T-cell (primary cell): ENCODE measurements around the gene SLCO1A2. TPM values are rescaled to one million over a fixed set of nuclear protein-coding genes. Genes with fewer than 3 reads are reported as not detected.

Experiments
- ATAC-seq, 4 experiments: fragments of 200-7000 bp in 3 of 4; fragments of 150-1000 bp in 1 of 4; cut with Tn5 transposase; replicated peaks in 1 of 4; 1 replicate in 3 of 4; 2 replicates in 1 of 4; pipeline ENCODE4 v1.10.0; 2021; ENCODE audit warnings: moderate library complexity in 3 of 4, mild to moderate bottlenecking in 2 of 4, moderate number of reproducible peaks in 1 of 4
- CTCF ChIA-PET, 2 donors: fragments of 300-600 bp; sonication (Branson Sonifier 250); formaldehyde crosslinking; loops; one replicate each; lab custom pipeline; 2022; ENCODE audit warnings: antibody characterized with exemption in 2 of 2; lab: Charles Lee
- POLR2A ChIA-PET, 2 donors: fragments of 300-600 bp; sonication (Branson Sonifier 250); formaldehyde crosslinking; loops; one replicate each; lab custom pipeline; 2022; ENCODE audit warnings: antibody characterized with exemption in 2 of 2; lab: Charles Lee
- DNase-seq, 35 experiments: peaks; one replicate each; pipeline versions ENCODE4 v3.0.0 to v3.0.0-alpha.2; 2013 to 2023
- H3K27ac ChIP-seq: one replicate; pipeline ENCODE4 v1.5.1; 2013; ENCODE audit warnings: low read length
- H3K27me3 ChIP-seq, 2 experiments: replicated peaks in 1 of 2; 1 replicate in 1 of 2; 2 replicates in 1 of 2; pipeline versions ENCODE4 v1.6.1 to v1.7.0; 2013; ENCODE audit warnings: low read length in 1 of 2, mixed read lengths in 1 of 2; ENCODE audit not compliant: control insufficient read depth in 2 of 2, insufficient read depth in 2 of 2; ENCODE audit errors: extremely low read depth in 1 of 2
- H3K36me3 ChIP-seq, 2 donors: 1 replicate in 1 of 2; 2 replicates in 1 of 2; pipeline versions ENCODE4 v1.6.1 to v1.7.0; 2013; ENCODE audit warnings: low read length in 1 of 2; ENCODE audit not compliant: control insufficient read depth in 2 of 2, insufficient read depth in 1 of 2; ENCODE audit errors: extremely low read depth in 1 of 2
- H3K4me1 ChIP-seq, 2 experiments: 1 replicate in 1 of 2; 2 replicates in 1 of 2; pipeline versions ENCODE4 v1.6.1 to v1.7.0; 2013; ENCODE audit warnings: low read length in 2 of 2, mixed read lengths in 1 of 2; ENCODE audit not compliant: insufficient read depth in 2 of 2, control insufficient read depth in 1 of 2; ENCODE audit errors: extremely low read depth in 1 of 2
- H3K4me3 ChIP-seq, 2 donors: 1 replicate in 1 of 2; 2 replicates in 1 of 2; pipeline versions ENCODE4 v1.5.1 to v1.7.0; 2013; ENCODE audit warnings: mild to moderate bottlenecking in 2 of 2, low read length in 1 of 2, moderate library complexity in 1 of 2; ENCODE audit not compliant: control insufficient read depth in 1 of 2; ENCODE audit errors: extremely low read depth in 1 of 2
- H3K9me3 ChIP-seq: 2 replicates; pipeline ENCODE4 v1.7.0; 2013
- H3K27ac Mint-ChIP-seq, 2 donors: one replicate each; pipeline ENCODE4 v1.8.0; 2020 to 2021; ENCODE audit warnings: mild to moderate bottlenecking in 2 of 2, mixed read lengths in 2 of 2
- H3K27me3 Mint-ChIP-seq, 2 donors: one replicate each; pipeline ENCODE4 v1.8.0; 2021 to 2022; ENCODE audit warnings: mixed read lengths in 2 of 2
- H3K36me3 Mint-ChIP-seq: one replicate; pipeline ENCODE4 v1.8.0; 2021; ENCODE audit warnings: mixed read lengths
- H3K4me1 Mint-ChIP-seq, 3 donors: one replicate each; pipeline ENCODE4 v1.8.0; 2020 to 2022; ENCODE audit warnings: mixed read lengths in 3 of 3, mild to moderate bottlenecking in 1 of 3
- H3K4me3 Mint-ChIP-seq, 3 donors: one replicate each; pipeline ENCODE4 v1.8.0; 2020 to 2022; ENCODE audit warnings: mild to moderate bottlenecking in 3 of 3, mixed read lengths in 3 of 3, moderate library complexity in 3 of 3
- H3K9me3 Mint-ChIP-seq, 3 donors: one replicate each; pipeline ENCODE4 v1.8.0; 2020 to 2022; ENCODE audit warnings: mixed read lengths in 3 of 3
- WGBS: methylation state at CpG from one replicate; pipeline ENCODE4 v1.1.5; 2013; ENCODE audit warnings: missing lambda C conversion rate; ENCODE audit not compliant: insufficient coverage; 5-methylcytosine and 5-hydroxymethylcytosine counted together
- total RNA-seq, 35 experiments: library from RNA in 6 of 35; stranded (reverse) in 6 of 35; fragments of 120-200 nt in 1 of 35; gene quantifications; one replicate each; pipeline versions ENCODE4 v1.2.1 to v1.2.4 and lab custom pipeline; 2013 to 2026

SLCO1A2 gene
- total RNA-seq, 5 donors from 2014 or later (not counting 1 experiment from before 2014, with no cell fraction given): 0.47 TPM; not detected in 4

DNA sequence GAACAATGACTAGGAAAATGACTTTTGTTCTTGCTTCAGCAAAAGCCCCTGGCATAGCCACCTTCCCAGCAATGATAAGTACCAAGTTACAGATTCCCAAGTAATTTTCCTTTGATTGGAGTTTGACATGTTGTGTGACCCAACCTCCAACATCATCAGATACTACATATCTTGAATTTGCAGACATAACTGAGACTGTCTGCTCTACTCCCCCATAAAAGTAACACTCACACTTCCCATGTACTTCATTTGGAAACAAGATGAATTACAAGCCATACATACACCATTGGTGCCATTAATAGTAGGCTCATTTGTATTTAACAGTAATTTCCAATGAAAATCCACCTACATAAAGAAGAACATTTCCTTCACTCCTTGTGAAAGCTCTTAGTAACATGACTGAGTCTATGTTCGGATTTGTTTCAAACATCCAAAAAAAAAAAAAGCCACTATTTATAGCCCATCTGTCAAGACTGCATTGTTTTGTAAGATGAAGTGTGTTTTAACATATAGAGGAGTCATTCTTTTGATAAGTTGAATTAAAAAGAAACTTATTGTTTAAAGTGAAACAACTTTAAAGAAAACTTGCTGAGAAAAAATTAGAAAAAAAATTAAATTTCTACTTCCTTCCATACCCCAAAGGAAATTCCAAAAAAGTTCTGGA, 12.0 kb upstream of the SLCO1A2 start:
- Histone ChIP-seq H3K36me3 (no peaks in the 10 kb centered on the region), H3K4me1 (no peaks in the 10 kb centered on the region), H3K4me3 (no peak overlapping the region), H3K9me3 (no peaks in the 10 kb centered on the region), H3K27me3 (no peaks in the 10 kb centered on the region), H3K27ac (no peak overlapping the region)
- Mint-ChIP-seq H3K36me3 (no peaks in the 10 kb centered on the region), H3K27me3 (peaks cover 1 to 19% of the 10 kb centered on the region in 2 donors), H3K4me1 (no peaks in the 10 kb centered on the region), H3K9me3 (no peaks in the 10 kb centered on the region), H3K27ac (no peak overlapping the region), H3K4me3 (no peak overlapping the region)
- POLR2A ChIA-PET: no interaction called here
- CTCF ChIA-PET: interaction anchor here in 1 of 2 donors (0.6 kb wide), 1 partner anchor 11 kb away, joined by 4 read pairs; no protein-coding TSS in a partner anchor
- no peak for DNase-seq
- no CpG with 5 or more reads among the region's 1 CpG for WGBS
- ATAC-seq: no peak

DNA sequence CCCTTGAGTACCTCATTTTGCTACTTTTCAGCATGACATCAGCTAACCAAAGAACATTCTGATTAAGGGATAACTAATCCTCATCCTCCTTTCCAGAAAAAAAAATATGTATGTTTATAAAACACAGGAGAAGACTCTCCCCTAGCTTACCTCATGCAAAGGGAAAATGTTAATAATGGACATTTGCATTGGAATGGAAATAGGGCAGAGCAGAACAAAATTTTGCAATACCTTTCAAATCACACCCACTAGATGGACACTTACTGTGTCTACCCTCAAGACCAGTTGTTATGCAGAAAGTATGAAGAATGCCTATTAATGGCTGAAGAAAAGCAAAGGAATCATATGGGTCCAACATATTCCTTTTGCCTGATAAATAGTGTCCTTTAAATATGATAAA, 8.9 kb upstream of the SLCO1A2 start:
- H3K4me1 ChIP-seq: no peaks in the 10 kb centered on the region
- H3K27ac ChIP-seq: no peak overlapping the region
- ChIA-PET POLR2A (no interaction called here), CTCF (interaction anchor here in 1 of 2 donors (0.6 kb wide), 1 partner anchor 184 kb away, joined by 8 read pairs; no protein-coding TSS in a partner anchor)
- Mint-ChIP-seq H3K4me1 (no peaks in the 10 kb centered on the region), H3K27ac (no peak overlapping the region), H3K36me3 (no peaks in the 10 kb centered on the region), H3K9me3 (no peaks in the 10 kb centered on the region), H3K4me3 (no peak overlapping the region), H3K27me3 (peaks cover 3 to 22% of the 10 kb centered on the region in 2 donors)
- DNase-seq: no peak
- no peaks in the 10 kb centered on the region for H3K9me3 ChIP-seq
- no peaks in the 10 kb centered on the region for H3K27me3 ChIP-seq
- ATAC-seq: no peak
- H3K4me3 ChIP-seq: no peak overlapping the region
- H3K36me3 ChIP-seq: no peaks in the 10 kb centered on the region

DNA sequence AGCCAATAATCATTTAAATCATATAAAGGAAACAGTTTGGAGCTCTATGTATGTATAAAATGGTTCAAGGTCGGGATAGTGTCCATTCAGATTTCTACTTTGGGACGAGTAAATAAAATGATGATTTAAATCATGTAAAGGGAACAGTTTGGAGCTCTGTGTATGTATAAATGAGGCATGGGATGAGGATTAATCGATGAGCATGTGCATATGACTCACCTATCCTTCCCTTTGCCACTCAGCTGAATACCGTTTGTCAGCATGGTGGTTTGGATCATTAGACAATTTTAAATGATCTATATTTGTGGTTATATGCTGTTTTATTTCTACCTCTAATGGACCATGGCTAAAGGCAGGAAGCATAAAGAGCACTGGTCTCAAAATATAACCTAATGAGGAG, 7.1 kb upstream of the SLCO1A2 start:
- Mint-ChIP-seq H3K9me3 (no peaks in the 10 kb centered on the region), H3K27me3 (peaks cover 2 to 15% of the 10 kb centered on the region in 2 donors), H3K27ac (no peak overlapping the region), H3K4me1 (no peaks in the 10 kb centered on the region), H3K36me3 (no peaks in the 10 kb centered on the region), H3K4me3 (no peak overlapping the region)
- Histone ChIP-seq H3K36me3 (no peaks in the 10 kb centered on the region), H3K9me3 (no peaks in the 10 kb centered on the region), H3K27ac (no peak overlapping the region), H3K4me3 (no peak overlapping the region), H3K27me3 (no peaks in the 10 kb centered on the region), H3K4me1 (no peaks in the 10 kb centered on the region)
- CTCF ChIA-PET: interaction anchor here in 1 of 2 donors (0.8 kb wide), 1 partner anchor 14 kb away, joined by 3 read pairs; no protein-coding TSS in a partner anchor
- no CpG with 5 or more reads among the region's 4 CpGs for WGBS
- POLR2A ChIA-PET: no interaction called here
- DNase-seq: no peak
- no peak for ATAC-seq

DNA sequence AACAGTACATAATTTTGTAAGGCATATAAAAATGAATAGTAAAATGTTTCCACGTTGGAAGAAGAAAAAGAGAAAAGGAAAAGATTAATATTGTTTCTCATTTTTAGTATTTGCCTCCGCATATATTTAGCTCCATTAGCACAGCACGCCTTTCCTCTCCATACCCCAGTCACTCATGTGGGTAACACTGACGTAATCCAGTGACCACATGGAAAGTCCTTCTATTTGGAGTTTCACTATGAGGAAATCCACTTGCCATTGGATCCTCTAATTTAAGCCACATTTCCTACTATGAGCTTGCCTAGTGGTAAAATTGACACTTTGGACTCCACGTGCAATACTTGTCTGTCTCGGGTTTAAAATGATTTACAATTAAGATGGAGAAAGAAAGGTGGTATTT, 5.7 kb upstream of the SLCO1A2 start:
- Mint-ChIP-seq H3K4me1 (no peaks in the 10 kb centered on the region), H3K27ac (no peak overlapping the region), H3K9me3 (no peaks in the 10 kb centered on the region), H3K4me3 (no peak overlapping the region), H3K27me3 (peaks cover 2 to 15% of the 10 kb centered on the region in 2 donors), H3K36me3 (no peaks in the 10 kb centered on the region)
- no peaks in the 10 kb centered on the region for H3K27me3 ChIP-seq
- H3K4me3 ChIP-seq: no peak overlapping the region
- H3K36me3 ChIP-seq: no peaks in the 10 kb centered on the region
- no peak for DNase-seq
- H3K27ac ChIP-seq: no peak overlapping the region
- ChIA-PET CTCF (no interaction called here), POLR2A (no interaction called here)
- ATAC-seq: no peak
- no peaks in the 10 kb centered on the region for H3K9me3 ChIP-seq
- no peaks in the 10 kb centered on the region for H3K4me1 ChIP-seq
- 20% methylated on average over 2 of the region's 6 CpGs for WGBS

DNA sequence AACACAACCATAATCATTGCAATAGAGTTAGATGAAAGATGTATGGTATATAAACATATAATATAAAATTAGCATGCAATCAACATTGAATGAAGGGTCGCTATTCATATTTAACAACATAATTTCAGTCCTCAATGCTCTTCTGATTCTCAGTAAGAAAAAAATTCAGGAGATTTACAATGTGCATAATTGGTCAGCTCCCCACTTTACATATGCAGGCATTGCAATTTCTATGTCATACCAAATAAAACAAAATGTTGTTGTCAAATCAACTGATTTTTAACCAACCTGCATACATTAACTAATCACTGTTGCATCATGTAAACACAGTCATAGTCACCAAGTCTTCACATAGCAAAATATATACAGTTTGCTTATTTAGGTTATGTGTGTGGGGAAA, 5.2 kb upstream of the SLCO1A2 start:
- H3K27me3 Mint-ChIP-seq: peaks cover 2 to 15% of the 10 kb centered on the region in 2 donors
- H3K36me3 Mint-ChIP-seq: no peaks in the 10 kb centered on the region
- ATAC-seq (no peak), DNase-seq (no peak)
- H3K9me3 Mint-ChIP-seq: no peaks in the 10 kb centered on the region
- Histone ChIP-seq H3K27me3 (no peaks in the 10 kb centered on the region), H3K27ac (no peak overlapping the region), H3K36me3 (no peaks in the 10 kb centered on the region), H3K9me3 (no peaks in the 10 kb centered on the region), H3K4me1 (no peaks in the 10 kb centered on the region), H3K4me3 (no peak overlapping the region)
- H3K4me3 Mint-ChIP-seq: no peak overlapping the region
- no CpG with 5 or more reads among the region's 1 CpG for WGBS
- CTCF ChIA-PET: no interaction called here
- no peaks in the 10 kb centered on the region for H3K4me1 Mint-ChIP-seq
- POLR2A ChIA-PET: no interaction called here
- no peak overlapping the region for H3K27ac Mint-ChIP-seq

DNA sequence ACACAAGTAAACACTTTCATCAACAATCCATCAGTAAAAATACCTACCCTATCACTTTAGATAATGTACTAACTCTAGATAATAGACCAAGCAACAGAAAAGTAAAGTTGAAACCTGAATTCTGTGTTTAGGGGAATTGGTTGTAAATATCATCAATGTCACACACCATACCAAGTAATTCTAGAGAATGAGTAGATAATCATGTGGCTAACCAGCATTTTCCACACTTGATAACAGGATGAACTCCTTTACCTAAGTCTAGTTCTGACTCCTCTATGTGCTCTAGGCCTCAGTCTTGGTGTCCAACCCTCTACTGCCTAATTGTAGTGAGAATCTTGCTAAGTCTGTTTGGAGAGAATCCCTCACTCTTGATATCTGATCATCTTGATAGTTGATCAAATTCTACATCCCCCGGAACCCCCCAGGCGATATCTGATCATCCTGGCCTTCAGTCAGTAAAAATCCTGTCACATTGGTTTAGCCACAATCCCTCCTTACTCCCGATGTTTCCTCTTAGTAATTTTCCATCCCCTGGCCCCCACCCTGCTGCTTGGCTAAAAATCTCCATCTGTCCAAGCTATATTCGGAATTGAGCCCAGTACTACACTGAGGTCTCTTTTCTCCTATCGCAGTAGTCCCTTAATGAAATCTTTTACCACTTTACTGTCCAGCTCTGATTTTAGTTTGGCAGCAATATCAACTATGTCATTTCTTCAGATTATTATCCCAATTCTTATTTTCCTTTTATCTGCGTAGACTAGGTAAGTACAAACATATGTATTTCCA, 3.4 kb upstream of the SLCO1A2 start:
- 82% methylated on average over 5 of the region's 6 CpGs for WGBS
- H3K36me3 ChIP-seq: no peaks in the 10 kb centered on the region
- DNase-seq: no peak
- peaks cover 2 to 15% of the 10 kb centered on the region in 2 donors for H3K27me3 Mint-ChIP-seq
- ChIA-PET POLR2A (no interaction called here), CTCF (no interaction called here)
- no peaks in the 10 kb centered on the region for H3K9me3 Mint-ChIP-seq
- H3K4me3 ChIP-seq: no peak overlapping the region
- H3K36me3 Mint-ChIP-seq: no peaks in the 10 kb centered on the region
- no peaks in the 10 kb centered on the region for H3K27me3 ChIP-seq
- no peak overlapping the region for H3K4me3 Mint-ChIP-seq
- H3K4me1 Mint-ChIP-seq: no peaks in the 10 kb centered on the region
- ATAC-seq: no peak
- no peaks in the 10 kb centered on the region for H3K4me1 ChIP-seq
- no peaks in the 10 kb centered on the region for H3K9me3 ChIP-seq
- H3K27ac Mint-ChIP-seq: no peak overlapping the region
- no peak overlapping the region for H3K27ac ChIP-seq
